Measurements from ENCODE around the gene TNRC6A.

The TNRC6A gene

GRCh38 chr16:24845726-24846547 lies 116.5 kb downstream of the TNRC6A start, which contains the start of gene SLC5A11:
TSS of gene SLC5A11 (plus strand) at chr16:24845963. CDS start at chr16:24858644, 12,681 bp downstream.
- TF ChIP-seq CTCF (IDR thresholded peaks at IDR 0.05; ENCODE audit: low read depth, low read length): no peak
- no peak for DNase-seq (ENCODE audit: extremely low read depth, low read depth)

- no peak for TF ChIP-seq CTCF (IDR thresholded peaks at IDR 0.05; ENCODE audit: low read depth, low read length)
- DNase-seq (ENCODE audit: extremely low read depth, low read depth): no peak
Measured at GRCh38 chr16:24846548-24847357, 117.3 kb downstream of the TNRC6A start.

GRCh38 chr16:24847358-24847664 lies 117.9 kb downstream of the TNRC6A start:
- DNase-seq (ENCODE audit: extremely low read depth, low read depth): no peak
- TF ChIP-seq CTCF (IDR thresholded peaks at IDR 0.05; ENCODE audit: low read depth, low read length): no peak

GRCh38 chr16:24848065-24848464 lies 118.6 kb downstream of the TNRC6A start:
- no peak for TF ChIP-seq CTCF (IDR thresholded peaks at IDR 0.05; ENCODE audit: low read depth, low read length)
- no peak for DNase-seq (ENCODE audit: extremely low read depth, low read depth)

- DNase-seq (ENCODE audit: extremely low read depth, low read depth): no peak
- TF ChIP-seq CTCF (IDR thresholded peaks at IDR 0.05; ENCODE audit: low read depth, low read length): no peak
Measured at GRCh38 chr16:24849641-24850040, 120.2 kb downstream of the TNRC6A start.

- TF ChIP-seq CTCF (IDR thresholded peaks at IDR 0.05; ENCODE audit: low read depth, low read length): no peak
- no peak for DNase-seq (ENCODE audit: extremely low read depth, low read depth)
Measured at GRCh38 chr16:24850289-24850938, 121.0 kb downstream of the TNRC6A start.
